Tibial nerve (tissue), 4 donors: ENCODE data around the gene BPI. TPM values are rescaled to one million over a fixed set of nuclear protein-coding genes. Genes with fewer than 3 reads are reported as not detected.

Source experiments
- DNase-seq, 2 donors: peaks; one replicate each; pipeline ENCODE4 v3.0.0-alpha.2; 2019; ENCODE audit warnings: low spot score in 2 of 2
- H3K27ac ChIP-seq, 4 donors: fragments of 200-600 bp; sonication (generic) in 3 of 4; one replicate each; pipeline ENCODE4 v1.5.1; 2017 to 2019; ENCODE audit warnings: mild to moderate bottlenecking in 1 of 4
- H3K27me3 ChIP-seq, 2 donors: fragments of 200-600 bp; sonication (generic) in 1 of 2; one replicate each; pipeline versions ENCODE4 v1.5.1 to v1.6.0; 2017 to 2019
- H3K36me3 ChIP-seq, 3 donors: fragments of 200-600 bp; sonication (generic); one replicate each; pipeline ENCODE4 v1.5.1; 2018 to 2019
- H3K4me1 ChIP-seq, 4 donors: fragments of 200-600 bp; sonication (generic) in 3 of 4; one replicate each; pipeline ENCODE4 v1.5.1; 2017 to 2019
- H3K4me3 ChIP-seq, 4 donors: fragments of 200-600 bp; sonication (generic) in 3 of 4; one replicate each; pipeline ENCODE4 v1.5.1; 2017 to 2019; ENCODE audit warnings: mild to moderate bottlenecking in 1 of 4, moderate library complexity in 1 of 4
- H3K9me3 ChIP-seq, 4 donors: fragments of 200-600 bp; sonication (generic) in 3 of 4; one replicate each; pipeline ENCODE4 v1.5.1; 2017 to 2019
- CTCF ChIP-seq, 5 experiments: fragments of 200-600 bp in 3 of 5; fragments of 450-650 bp in 2 of 5; sonication (generic) in 3 of 5; IDR thresholded peaks; one replicate each; pipeline ENCODE4 v1.5.1; 2016 to 2019; ENCODE audit warnings: antibody characterized with exemption in 5 of 5, mild to moderate bottlenecking in 3 of 5, moderate library complexity in 2 of 5
- EP300 ChIP-seq, 2 donors: sonication (generic); formaldehyde crosslinking; IDR thresholded peaks; one replicate each; pipeline ENCODE4 v1.6.1; 2017; ENCODE audit warnings: antibody characterized with exemption in 2 of 2, mild to moderate bottlenecking in 1 of 2
- POLR2A ChIP-seq, 2 donors: fragments of 450-650 bp; IDR thresholded peaks; one replicate each; pipeline ENCODE4 v1.6.1; 2017; ENCODE audit warnings: antibody characterized with exemption in 2 of 2, mild to moderate bottlenecking in 2 of 2, moderate library complexity in 2 of 2
- WGBS, 2 donors: methylation state at CpG; one replicate each; pipeline ENCODE4 v1.1.5; 2018; 5-methylcytosine and 5-hydroxymethylcytosine counted together
- total RNA-seq, 4 donors: library from RNA; depleted of rRNA; stranded (reverse); fragments of >200 nt; gene quantifications; one replicate each; pipeline ENCODE4 v1.1.0, GENCODE V29; 2016

Gene BPI
- total RNA-seq, 4 donors from 2014 or later, result 0.84 TPM; not detected in 3

GRCh38 chr20:38324159-38324558 is 20.2 kb downstream of the BPI start:
- no peaks in the 10 kb centered on the region for H3K27me3 ChIP-seq
- 89 to 96% methylated on average over 3 of the region's 3 CpGs for WGBS, 2 donors
- no peak overlapping the region for H3K4me3 ChIP-seq
- H3K36me3 ChIP-seq, result no peaks in the 10 kb centered on the region
- no peak for TF ChIP-seq EP300 (IDR thresholded peaks at IDR 0.05)
- TF ChIP-seq POLR2A (IDR thresholded peaks at IDR 0.05), result no peak
- TF ChIP-seq CTCF (IDR thresholded peaks at IDR 0.05), result no peak
- H3K27ac ChIP-seq, result no peak overlapping the region
- no peaks in the 10 kb centered on the region for H3K9me3 ChIP-seq
- no peak for DNase-seq
- H3K4me1 ChIP-seq, result peaks cover 0 to 7% (median 0%) of the 10 kb centered on the region in 4 donors

- TF ChIP-seq CTCF (IDR thresholded peaks at IDR 0.05), result no peak
- TF ChIP-seq POLR2A (IDR thresholded peaks at IDR 0.05), result no peak
- TF ChIP-seq EP300 (IDR thresholded peaks at IDR 0.05), result no peak
- 57 to 83% methylated on average over 3 of the region's 3 CpGs for WGBS, 2 donors
These were observed 21.2 kb downstream of the BPI start for GRCh38 chr20:38325167-38325566.

GRCh38 chr20:38325905-38326304 is 21.9 kb downstream of the BPI start:
- Histone ChIP-seq H3K27me3 (no peaks in the 10 kb centered on the region), H3K9me3 (no peaks in the 10 kb centered on the region), H3K36me3 (no peaks in the 10 kb centered on the region), H3K4me3 (no peak overlapping the region), H3K4me1 (peaks cover 0 to 7% (median 0%) of the 10 kb centered on the region in 4 donors), H3K27ac (no peak overlapping the region)
- no peak for DNase-seq
- 88 to 92% methylated on average over 3 of the region's 3 CpGs for WGBS, 2 donors
- TF ChIP-seq EP300 (IDR thresholded peaks at IDR 0.05), result no peak
- TF ChIP-seq POLR2A (IDR thresholded peaks at IDR 0.05), result no peak
- no peak for TF ChIP-seq CTCF (IDR thresholded peaks at IDR 0.05)

More at GRCh38 chr20:38325167-38325566, 21.2 kb downstream of the BPI start:
- H3K27me3 ChIP-seq, result no peaks in the 10 kb centered on the region
- H3K4me1 ChIP-seq, result peaks cover 0 to 7% (median 0%) of the 10 kb centered on the region in 4 donors
- H3K36me3 ChIP-seq, result no peaks in the 10 kb centered on the region
- H3K27ac ChIP-seq, result no peak overlapping the region
- DNase-seq, result no peak
- H3K9me3 ChIP-seq, result no peaks in the 10 kb centered on the region
- H3K4me3 ChIP-seq, result no peak overlapping the region

GRCh38 chr20:38326309-38326708 is 22.4 kb downstream of the BPI start:
- no peak for DNase-seq
- Histone ChIP-seq H3K36me3 (no peaks in the 10 kb centered on the region), H3K27me3 (no peaks in the 10 kb centered on the region), H3K4me1 (peaks cover 0 to 7% (median 0%) of the 10 kb centered on the region in 4 donors), H3K9me3 (no peaks in the 10 kb centered on the region), H3K27ac (no peak overlapping the region), H3K4me3 (no peak overlapping the region)
- TF ChIP-seq EP300 (IDR thresholded peaks at IDR 0.05), result no peak
- no peak for TF ChIP-seq CTCF (IDR thresholded peaks at IDR 0.05)
- no peak for TF ChIP-seq POLR2A (IDR thresholded peaks at IDR 0.05)
- 83% methylated on average over 7 of the region's 7 CpGs for WGBS, 2 donors

GRCh38 chr20:38330638-38331037 is 26.7 kb downstream of the BPI start:
- no peak overlapping the region for H3K4me3 ChIP-seq
- no peaks in the 10 kb centered on the region for H3K9me3 ChIP-seq
- WGBS, 2 donors, result 32 to 50% methylated on average over 3 of the region's 3 CpGs
- H3K4me1 ChIP-seq, result no peaks in the 10 kb centered on the region
- no peaks in the 10 kb centered on the region for H3K27me3 ChIP-seq
- TF ChIP-seq POLR2A (IDR thresholded peaks at IDR 0.05) (no peak), CTCF (IDR thresholded peaks at IDR 0.05) (no peak), EP300 (IDR thresholded peaks at IDR 0.05) (no peak)
- no peak overlapping the region for H3K27ac ChIP-seq
- no peaks in the 10 kb centered on the region for H3K36me3 ChIP-seq
- no peak for DNase-seq
